Measurements from ENCODE around the gene ARHGAP25. TPM values are rescaled to one million over a fixed set of nuclear protein-coding genes. Genes with fewer than 3 reads are reported as not detected.

Gene ARHGAP25
- total RNA-seq, 1 donor from 2014 or later, result 9.4 TPM

DNA sequence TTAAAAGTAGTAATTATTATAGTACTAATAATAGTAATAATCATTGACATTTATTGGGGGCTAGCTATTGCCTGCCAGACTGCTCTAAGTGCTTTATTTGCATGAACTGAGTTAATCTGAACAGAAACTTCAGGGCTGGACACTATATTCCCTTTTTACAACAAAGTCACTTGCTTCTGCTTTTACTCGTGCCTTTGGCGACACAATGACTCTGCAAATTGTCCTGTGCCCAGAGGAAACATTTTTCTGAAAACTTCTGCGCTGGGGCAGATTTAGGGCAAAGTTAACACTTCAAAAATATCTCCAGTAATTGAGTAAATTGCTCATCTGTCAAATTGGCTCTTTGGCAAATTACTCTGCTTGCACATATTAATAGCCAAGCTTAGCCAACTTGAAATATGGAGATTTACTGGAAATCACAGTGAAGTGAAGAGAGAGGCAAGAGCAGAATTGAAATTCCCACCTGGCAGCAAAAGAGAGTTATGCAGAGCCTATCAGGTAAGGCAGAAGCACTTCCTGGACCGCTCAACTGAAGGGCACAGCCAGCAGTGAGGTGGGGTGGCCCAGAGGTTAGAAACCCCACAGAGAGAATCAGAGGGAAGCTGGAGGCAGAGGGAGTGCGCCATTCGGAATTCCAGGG is 100.2 kb downstream of the ARHGAP25 start:
- DNase-seq (ENCODE audit: missing footprints), result no peak
- no peak for ATAC-seq
- intact Hi-C loops (cut with DNase I), result loop anchor here (5.0 kb wide), 1 partner anchor 63 kb away; no protein-coding TSS in a partner anchor

DNA sequence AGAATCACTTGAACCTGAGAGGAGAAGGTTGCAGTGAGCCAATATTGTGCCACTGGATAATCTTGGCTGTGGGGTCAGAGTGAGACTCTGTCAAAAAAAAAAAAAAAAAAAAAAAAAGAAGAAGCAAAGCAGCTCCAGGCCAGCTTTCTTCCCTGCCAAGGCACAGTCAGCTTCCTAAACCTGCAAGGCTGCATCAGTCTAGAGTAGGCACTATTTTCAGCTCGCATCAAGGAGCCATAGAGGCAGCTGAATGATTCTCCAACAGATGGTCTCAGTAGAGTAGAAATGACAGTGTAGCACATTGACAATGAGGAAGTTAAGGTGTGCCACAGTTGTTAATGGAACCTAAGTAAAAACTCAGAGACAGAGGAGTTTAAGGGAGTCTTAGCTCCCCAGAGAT is 101.0 kb downstream of the ARHGAP25 start:
- intact Hi-C loops (cut with DNase I), result loop anchor here (2.0 kb wide), 1 partner anchor 85 kb away; no protein-coding TSS in a partner anchor
- DNase-seq (ENCODE audit: missing footprints) (no peak), ATAC-seq (peak; percentile 38)

DNA sequence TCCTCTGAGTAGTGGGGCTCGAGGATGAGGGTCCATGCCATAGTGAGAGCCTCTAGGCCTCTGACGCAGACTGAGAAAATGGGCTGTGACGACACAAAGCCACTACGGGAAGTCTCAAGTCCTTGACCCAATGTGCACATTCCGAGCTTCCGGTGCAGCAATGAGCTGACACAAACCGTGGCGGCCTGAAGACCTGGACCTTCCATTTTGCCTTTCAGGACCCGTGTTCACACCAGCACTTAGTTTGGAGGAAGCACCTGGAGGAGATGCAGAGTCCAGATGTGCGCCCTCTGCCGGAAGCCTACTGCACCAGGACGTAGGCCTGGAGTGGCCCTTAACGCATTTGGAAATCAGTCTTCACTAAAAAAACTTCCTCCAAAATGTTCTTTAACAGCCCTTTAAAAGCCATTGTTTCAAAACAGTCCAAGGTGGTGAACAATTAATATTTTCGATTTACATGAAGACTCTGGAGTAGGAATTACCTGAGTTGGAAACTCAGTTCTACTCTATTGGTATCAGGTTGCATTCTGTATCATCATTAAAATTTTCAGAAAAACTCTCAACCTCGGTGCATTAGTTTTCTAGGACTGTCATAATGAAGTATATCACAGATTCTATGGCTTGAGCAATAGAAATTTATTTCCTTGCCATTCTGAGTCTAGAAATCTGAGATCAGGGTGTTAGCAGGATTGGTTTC is 102.7 kb downstream of the ARHGAP25 start:
- ATAC-seq (peak; percentile 38), DNase-seq (ENCODE audit: missing footprints) (peak; percentile 91)
- intact Hi-C loops (cut with DNase I), result loop anchor here (2.0 kb wide), 1 partner anchor 87 kb away; no protein-coding TSS in a partner anchor

DNA sequence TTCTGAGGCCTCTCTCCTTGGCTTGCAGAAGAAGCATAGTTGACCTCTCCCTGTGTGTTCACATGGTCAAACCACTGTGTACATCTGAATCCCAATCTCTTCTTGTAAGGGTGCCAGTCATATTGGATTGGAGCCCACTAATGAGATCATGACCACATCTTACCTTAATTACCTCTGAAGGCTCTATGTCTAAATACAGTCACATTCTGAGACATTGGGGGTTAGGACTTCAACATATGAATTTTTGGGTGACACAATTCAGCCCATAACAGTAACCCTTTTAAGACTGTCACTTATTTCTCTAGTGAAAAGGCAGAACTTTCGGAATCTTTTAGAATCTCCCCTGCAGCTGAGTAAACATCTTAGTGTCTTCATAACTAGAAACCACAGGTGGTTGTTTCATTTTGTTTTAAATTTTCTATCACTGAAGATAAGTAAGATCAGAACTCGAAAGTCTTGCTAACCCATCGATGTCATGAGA is 103.3 kb downstream of the ARHGAP25 start:
- no peak for DNase-seq (ENCODE audit: missing footprints)
- intact Hi-C loops (cut with DNase I), result loop anchor here (2.0 kb wide), 1 partner anchor 87 kb away; no protein-coding TSS in a partner anchor
- no peak for ATAC-seq

DNA sequence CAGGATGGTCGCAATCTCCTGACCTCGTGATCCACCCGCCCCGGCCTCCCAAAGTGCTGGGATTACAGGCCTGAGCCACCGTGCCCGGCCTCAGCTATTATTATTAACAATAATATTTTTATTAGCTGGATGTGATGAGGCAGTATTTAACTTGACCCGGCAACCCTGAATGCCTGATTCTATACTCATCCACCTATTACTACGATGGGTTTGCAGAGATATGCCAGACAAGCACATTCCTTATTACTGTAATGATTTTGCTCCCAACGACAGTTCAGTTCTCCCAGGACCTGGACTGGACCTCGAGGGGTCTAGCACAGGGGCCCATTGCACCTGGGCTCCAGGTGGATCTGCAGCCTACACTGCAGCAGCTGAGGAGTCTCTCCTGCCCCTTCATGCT is 104.0 kb downstream of the ARHGAP25 start:
- no peak for DNase-seq (ENCODE audit: missing footprints)
- intact Hi-C loops (cut with DNase I), result no loop called here
- ATAC-seq, result no peak

DNA sequence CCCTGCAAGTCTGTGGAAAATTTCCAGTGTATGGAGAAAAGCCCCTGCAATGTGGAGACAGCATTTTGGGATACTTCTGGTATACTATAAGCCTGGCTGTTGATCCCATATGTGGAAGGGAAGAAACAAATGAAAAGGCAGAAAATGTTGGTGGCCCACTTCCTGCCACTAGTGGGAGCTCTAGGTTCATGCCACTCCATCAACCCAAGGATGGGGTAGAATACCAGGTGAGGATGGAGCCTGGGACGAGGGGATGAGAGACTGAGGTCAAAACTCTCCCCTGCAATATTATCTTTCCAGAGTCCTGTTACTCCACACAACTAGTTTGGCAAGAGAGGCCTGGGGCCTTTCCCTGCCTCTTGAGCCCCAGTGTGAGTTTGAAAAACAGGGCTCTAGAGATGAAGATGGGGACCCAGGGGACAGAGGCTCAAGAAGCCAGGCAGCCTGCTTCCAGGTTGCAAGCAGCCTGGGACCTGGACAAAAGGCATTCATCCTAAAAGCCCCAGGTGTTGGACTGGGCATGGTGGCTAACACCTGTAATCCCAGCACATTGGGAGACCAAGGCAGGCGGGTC is 104.7 kb downstream of the ARHGAP25 start:
- ATAC-seq (no peak), DNase-seq (ENCODE audit: missing footprints) (no peak)
- intact Hi-C loops (cut with DNase I), result no loop called here

DNA sequence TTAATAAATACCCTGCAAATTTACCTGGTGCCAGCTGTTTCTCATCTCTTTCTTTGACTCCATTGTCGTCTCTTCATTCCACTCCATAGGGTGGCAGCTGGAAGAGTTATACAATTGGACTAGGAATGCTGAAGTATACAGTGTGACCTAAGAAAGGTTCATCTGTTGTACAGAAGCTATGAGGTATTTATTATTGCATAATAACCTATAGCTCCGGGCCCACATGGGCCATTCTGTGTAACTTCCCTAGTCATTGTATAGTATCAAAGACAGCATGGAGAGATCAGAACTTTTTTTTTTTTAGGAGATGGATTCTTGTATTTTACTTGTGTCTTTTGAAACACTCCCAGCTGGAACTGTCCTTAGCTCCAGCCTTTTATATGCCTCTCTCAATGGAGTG is 110.4 kb downstream of the ARHGAP25 start:
- ATAC-seq, result no peak
- DNase-seq (ENCODE audit: missing footprints), result no peak
- intact Hi-C loops (cut with DNase I), result no loop called here

DNA sequence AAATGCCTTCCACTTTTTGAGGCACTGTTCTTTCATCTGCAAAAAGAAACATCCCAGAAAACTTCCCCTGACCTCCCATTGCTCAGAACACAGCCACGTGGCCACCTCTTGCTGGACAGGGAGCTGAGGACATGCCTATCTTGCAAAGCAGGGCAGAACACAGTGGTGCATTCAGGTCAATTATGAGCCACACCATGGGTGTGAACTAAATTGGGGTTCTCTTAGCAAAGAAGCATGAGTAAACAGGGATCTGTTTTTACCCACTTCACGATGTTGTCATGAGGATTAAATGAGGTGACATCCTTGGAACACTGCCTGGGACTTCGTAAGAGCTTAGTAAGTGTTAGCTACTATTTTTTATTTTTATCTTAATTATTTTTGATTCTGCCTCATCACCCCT is 111.5 kb downstream of the ARHGAP25 start:
- DNase-seq (ENCODE audit: missing footprints) (no peak), ATAC-seq (no peak)
- intact Hi-C loops (cut with DNase I), result no loop called here

DNA sequence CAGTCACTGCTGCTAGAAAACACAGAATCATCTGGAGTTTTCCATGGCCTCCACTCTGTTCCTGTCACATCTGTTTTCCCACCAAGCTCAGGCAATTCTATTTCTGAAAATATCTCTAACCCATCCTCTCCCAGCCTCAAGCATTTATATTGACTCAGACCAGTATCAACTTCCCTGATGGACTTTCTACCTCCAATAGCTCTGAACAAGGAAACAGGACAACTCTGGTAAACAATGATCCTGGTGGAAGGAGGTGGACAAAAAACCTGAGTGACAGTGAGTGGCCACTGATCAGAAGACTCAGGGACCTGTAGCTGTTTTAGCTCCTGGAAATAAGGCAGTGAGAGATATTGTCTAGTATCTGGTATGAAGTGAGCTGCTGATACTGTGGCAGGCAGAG is 113.1 kb downstream of the ARHGAP25 start:
- intact Hi-C loops (cut with DNase I), result no loop called here
- no peak for DNase-seq (ENCODE audit: missing footprints)
- no peak for ATAC-seq

DNA sequence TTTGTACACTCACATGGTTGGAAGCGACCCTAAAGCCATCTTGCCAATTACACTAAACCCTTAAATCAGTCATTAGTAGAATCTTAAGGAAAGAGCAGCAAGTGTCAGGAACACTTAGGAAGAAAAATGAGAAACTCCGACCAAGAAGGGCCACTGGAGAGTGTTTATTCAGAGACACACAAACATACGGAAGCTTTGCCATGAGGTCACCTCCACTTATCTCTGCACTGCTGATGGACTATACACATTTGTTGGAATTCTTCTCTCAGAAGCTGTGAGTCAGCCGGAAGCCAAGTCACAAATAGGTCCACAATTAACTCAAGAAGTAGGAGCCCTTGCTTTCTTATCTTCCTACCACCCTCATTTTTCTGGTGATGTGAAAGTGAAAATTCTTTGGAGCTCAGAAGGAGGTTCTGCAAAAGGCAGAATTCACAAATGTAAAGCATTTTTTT is 115.0 kb downstream of the ARHGAP25 start:
- ATAC-seq, result no peak
- no peak for DNase-seq (ENCODE audit: missing footprints)
- intact Hi-C loops (cut with DNase I), result no loop called here

DNA sequence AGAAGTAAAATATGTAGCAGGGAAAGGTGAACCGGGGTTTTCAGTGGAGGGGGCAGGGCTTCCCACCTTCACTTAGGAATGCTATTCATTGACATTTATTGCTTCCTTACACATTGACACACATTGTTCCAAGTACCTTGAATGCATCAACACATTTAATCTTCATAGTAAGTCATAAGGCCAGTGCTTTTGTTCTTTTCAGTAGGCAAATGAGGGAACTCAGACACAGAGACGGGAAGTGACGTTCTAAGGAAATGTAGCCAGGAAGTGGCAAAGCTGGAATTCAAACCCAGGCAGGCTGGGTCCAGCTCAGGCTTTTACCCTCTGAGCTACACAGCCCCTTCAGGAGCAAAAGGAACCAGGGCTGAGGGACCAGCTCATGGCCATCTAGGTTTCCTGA is 115.9 kb downstream of the ARHGAP25 start:
- no peak for DNase-seq (ENCODE audit: missing footprints)
- no peak for ATAC-seq
- intact Hi-C loops (cut with DNase I), result no loop called here

DNA sequence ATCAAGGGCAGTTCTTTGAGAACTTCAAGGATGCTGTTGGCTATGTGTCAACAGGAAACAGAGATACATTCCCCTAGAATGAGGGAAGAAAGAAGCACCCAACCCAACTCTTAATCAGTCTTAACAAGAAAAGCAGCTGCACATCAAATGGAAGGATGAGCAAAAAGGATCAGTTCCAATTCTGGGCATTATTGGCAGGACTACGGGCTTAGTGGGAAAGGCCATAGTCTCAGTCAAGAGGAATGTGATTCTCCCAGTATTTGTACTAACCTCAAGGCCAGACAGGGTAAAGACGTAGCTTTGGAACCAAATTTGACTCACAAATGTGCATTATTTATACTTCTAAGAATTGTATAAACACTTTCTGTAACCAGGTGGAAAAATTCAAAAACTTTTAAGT is 118.4 kb downstream of the ARHGAP25 start:
- no peak for DNase-seq (ENCODE audit: missing footprints)
- intact Hi-C loops (cut with DNase I), result no loop called here
- no peak for ATAC-seq

DNA sequence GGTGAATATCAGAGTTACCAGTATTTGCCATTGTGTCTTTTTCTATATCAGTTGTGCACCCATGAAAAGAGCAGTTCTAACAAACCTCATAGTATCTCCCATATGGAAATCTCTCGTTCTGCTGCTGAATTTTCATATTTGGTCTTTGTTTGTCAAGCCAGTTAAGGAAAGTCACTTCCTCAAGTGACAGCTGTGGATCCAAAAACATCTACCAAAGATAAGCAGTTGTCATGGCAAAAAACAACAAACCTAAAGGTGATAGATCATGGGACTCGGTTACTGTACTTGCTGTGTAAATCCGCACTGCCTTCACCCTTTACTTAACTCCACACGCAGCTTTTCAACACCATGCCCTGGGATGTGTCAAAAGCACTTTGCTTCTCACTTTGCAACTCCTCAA is 119.3 kb downstream of the ARHGAP25 start:
- DNase-seq (ENCODE audit: missing footprints), result no peak
- ATAC-seq, result peak; percentile 68
- intact Hi-C loops (cut with DNase I), result no loop called here

DNA sequence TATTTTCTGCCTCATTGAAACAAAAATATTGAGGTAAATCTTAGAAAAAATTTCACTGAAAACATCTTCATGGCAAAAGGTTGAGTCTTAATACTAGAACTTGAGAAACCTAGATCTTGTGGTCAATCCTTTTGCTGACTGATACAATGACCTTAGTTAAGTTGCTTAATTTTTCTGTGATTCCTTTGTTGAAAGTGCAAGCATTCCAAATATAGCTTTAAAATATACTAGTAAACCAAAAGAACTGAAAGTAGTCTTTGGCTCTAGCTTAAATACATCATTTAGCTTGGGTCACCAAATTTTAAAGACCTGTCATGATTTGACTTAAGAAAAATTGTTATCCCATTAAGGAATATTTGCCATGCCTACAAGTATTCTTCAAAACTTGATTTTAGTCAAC is 119.9 kb downstream of the ARHGAP25 start:
- intact Hi-C loops (cut with DNase I), result no loop called here

DNA sequence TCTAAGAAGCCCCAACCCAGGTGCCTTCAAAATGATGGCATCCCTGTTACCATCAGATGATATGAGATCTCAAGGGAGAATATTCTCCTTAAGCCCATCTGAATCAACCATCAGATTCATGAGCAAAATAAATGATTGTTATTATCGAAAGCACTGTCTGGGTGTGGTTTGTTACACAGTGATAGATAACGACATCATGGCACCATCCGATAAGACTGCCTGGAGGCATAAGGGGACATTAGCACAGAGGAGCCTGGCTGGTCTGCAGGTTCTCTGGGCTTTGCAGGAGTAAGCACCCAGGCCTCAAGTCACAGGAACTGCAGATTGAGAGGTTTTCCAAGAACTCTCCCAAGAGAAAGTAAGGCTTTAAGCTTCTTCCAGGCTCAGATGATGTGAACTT is 120.9 kb downstream of the ARHGAP25 start:
- ATAC-seq (no peak), DNase-seq (ENCODE audit: missing footprints) (no peak)
- intact Hi-C loops (cut with DNase I), result no loop called here

More for the DNA sequence above, 119.9 kb downstream of the ARHGAP25 start:
- ATAC-seq (no peak), DNase-seq (ENCODE audit: missing footprints) (no peak)

DNA sequence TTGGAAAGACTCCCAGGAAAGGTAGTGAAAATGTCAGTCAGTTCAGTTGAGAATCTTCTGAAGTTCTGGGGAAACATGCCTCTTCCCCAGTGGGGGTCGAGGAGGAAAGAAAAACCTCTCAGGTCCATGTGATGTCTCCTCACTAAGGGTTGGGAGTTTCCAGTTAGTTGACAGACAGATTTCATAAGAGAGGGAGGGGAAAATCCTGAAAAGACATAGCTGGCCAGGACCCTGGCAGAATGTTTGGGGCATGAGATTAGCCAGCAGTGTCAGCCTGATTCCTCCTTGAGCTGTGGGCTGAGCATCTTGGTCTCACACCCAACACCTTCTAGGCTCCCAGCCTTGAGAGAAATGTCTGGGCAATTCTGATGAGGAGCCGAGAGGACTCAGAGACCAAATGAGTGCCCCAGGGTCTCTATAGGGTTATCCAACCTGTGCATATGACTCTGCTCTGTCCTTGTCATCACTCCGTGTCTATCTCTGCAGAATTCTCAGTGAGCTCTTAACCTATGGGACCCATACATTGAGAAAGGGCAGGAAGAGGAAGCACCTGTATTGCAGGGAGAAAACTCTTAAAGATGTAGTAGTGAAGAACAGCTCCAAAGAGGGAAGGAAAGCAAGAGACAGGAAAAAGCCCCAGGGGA is 122.7 kb downstream of the ARHGAP25 start:
- ATAC-seq (no peak), DNase-seq (ENCODE audit: missing footprints) (no peak)
- intact Hi-C loops (cut with DNase I), result no loop called here

DNA sequence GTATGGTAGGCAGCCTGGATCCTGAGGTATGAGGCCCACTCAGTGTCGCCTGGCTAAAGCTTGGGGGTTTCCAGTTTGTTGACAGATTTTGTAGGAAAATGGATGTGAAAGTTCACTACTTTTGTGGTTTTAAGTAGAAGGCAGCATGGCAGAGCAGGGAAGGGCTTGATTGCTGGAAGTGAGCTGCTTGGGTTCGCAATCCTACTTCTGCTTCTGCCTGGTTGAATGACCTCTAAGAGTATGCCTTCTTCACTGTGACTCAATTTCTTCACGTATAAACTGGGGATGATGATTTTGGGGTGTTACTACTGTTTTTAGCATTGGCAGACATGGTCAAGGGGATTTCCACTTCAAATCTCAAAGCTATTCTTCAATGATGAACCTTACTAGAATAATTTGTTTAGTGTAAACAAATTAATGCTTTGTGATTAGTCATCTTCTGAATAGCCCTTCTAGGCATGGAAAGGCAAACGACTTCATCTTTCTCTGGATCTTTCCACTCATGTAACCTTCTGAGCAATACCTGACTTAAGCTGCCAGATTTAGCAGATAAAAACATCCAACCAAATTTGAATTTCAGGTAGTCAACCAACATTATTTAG is 123.3 kb downstream of the ARHGAP25 start:
- intact Hi-C loops (cut with DNase I), result no loop called here
- ATAC-seq (no peak), DNase-seq (ENCODE audit: missing footprints) (no peak)

DNA sequence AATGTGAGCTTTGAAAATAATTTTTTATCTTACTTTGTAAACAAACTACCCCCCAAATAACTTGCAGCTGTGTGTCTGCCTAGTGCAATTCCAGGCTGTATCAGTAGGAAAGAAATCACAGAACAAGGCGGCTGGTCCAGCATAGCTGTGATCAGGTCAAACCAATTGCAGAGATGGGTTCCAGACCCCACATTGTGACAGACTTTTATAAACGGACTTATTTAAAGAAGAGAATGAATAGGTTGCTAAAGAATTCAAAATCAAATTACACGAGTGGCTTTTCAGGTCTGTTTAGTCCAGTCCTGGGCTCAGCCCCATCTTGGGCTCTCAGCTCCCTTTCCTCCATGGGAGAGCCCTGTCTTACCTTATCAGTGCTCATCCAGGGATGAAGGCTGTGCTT is 125.5 kb downstream of the ARHGAP25 start:
- intact Hi-C loops (cut with DNase I), result no loop called here
- ATAC-seq, result no peak
- no peak for DNase-seq (ENCODE audit: missing footprints)

DNA sequence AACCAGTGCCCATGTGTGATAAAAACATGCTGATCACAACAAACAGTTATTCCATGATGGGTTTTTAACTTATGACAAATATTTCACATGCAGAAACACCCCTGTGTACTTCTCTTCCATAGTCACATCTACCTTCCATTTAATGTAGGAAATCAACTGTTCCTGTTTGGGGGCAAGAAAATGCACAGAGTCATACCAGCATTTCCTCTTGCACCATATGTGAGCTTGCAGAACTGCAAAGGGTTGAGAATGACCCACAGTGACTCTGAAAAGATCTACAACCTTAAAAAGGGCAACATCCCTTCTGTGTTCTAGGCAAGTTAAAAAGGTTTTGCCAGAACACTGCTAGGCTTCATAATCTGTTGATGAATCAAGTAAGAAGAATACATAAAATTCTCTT is 126.7 kb downstream of the ARHGAP25 start:
- intact Hi-C loops (cut with DNase I), result no loop called here
- ATAC-seq (no peak), DNase-seq (ENCODE audit: missing footprints) (no peak)
